ENCODE results near the gene SEL1L2.

GRCh38 chr20:13891575-13891974 is 98.8 kb downstream of the SEL1L2 start:
- TF ChIP-seq FOXK2 (IDR thresholded peaks at IDR 0.05) (no peak), SUZ12 (IDR thresholded peaks at IDR 0.05) (no peak), BHLHE40 (IDR thresholded peaks at IDR 0.05; ENCODE audit: borderline replicate concordance) (no peak), ARNT (IDR thresholded peaks at IDR 0.05) (no peak), FOXM1 (IDR thresholded peaks at IDR 0.05; ENCODE audit: borderline replicate concordance) (no peak), PKNOX1 (IDR thresholded peaks at IDR 0.05) (no peak), ELF4 (IDR thresholded peaks at IDR 0.05) (no peak), NFRKB (IDR thresholded peaks at IDR 0.05) (no peak), LEF1 (IDR thresholded peaks at IDR 0.05; ENCODE audit: borderline replicate concordance) (no peak)
